Fibroblast of skin of scalp (primary cell): ENCODE results near the gene SAYSD1. TPM values are rescaled to one million over a fixed set of nuclear protein-coding genes. Genes with fewer than 3 reads are reported as not detected.
"Not testable (repeated sequence)": the region's sequence is repeated elsewhere in the genome, so short reads cannot be mapped to it uniquely, and the experiment has no call there.

Source experiments
- DNase-seq: peaks from one replicate; pipeline ENCODE4 v3.0.0-alpha.2; 2013
- polyA plus RNA-seq, 2 experiments: library from polyadenylated mRNA; unstranded; fragments of 120-200 nt; gene quantifications; one replicate each; pipeline ENCODE4 v1.2.1, GENCODE V29; 2013; ENCODE audit not compliant: insufficient read length in 2 of 2

Gene SAYSD1
- 12.9 TPM for polyA plus RNA-seq (2013, experiment 1 of 2; ENCODE audit: insufficient read length)
- polyA plus RNA-seq (2013, experiment 2 of 2; ENCODE audit: insufficient read length), result 13.6 TPM

- DNase-seq, result peak; percentile 93
Measured at GRCh38 chr6:39114704-39115599, at the start of gene SAYSD1. Gene SAYSD1, minus strand, starts transcription at chr6:39115186. Its CDS starts 97 bp downstream, at chr6:39115089.

DNA sequence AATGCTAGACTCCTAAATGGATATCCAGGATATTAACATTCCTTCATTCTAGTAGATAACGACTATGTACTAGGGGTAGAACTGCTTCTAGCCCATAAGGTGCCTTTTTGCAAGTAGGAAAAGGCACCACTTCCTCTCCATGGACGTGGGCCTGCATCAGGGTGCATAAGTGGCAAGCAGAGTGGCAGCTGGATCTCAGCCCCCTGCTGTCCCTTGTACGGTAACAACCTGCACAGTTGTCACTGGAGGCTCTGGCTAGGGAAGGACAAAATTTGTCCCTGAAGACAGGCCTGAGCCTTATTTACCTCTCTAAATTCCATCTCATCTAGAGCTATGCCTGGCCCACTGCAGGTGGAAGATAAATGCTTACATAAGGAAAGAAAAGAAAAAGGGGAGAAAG is 42.5 kb upstream of the SAYSD1 start:
- no peak for DNase-seq

DNA sequence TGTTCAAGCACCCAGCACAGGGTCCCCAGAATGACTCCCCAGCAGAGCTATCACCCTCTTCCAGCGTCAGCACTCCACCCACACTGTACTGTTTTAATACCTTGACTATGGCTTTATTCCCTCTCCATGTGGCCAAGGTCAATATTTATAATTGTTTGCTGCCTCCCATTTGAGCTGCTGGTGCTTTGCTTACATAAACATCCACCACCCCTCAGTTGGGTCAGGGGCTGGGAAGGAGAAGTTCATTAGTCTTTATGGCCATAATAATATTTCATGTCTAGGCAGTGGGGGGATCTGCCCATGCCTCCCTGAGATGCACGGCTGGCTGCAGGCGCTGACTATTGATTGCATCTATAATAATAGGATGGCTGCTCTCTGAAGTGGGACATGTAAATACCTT is 41.8 kb upstream of the SAYSD1 start:
- DNase-seq, result no peak

- no peak for DNase-seq
Measured at GRCh38 chr6:39154705-39155104, 39.7 kb upstream of the SAYSD1 start.

GRCh38 chr6:39153766-39154397 is 38.9 kb upstream of the SAYSD1 start:
- DNase-seq, result no peak

DNA sequence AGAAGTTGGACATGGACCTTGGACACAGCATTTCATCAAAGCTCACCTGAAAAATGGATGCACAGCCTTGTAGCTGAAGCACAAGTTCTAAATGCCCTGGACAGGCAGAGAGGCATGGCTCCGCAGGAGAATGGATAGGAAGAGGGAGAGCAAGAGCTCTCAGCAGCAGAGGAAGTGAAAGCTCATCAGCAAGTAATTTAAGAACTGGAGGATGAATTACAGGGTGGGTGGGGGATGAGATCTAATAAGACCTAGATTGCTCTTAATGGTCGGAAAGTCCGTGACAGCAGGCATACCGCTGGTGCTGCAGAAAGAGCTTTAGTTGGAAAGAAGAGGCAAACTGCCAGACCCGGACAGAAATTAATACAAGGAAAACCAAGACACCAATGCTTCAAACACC is 37.3 kb upstream of the SAYSD1 start:
- no peak for DNase-seq

- DNase-seq, result no peak
Measured at GRCh38 chr6:39151211-39151610, 36.2 kb upstream of the SAYSD1 start.

- DNase-seq, result no peak
Measured at GRCh38 chr6:39144481-39145173, 29.6 kb upstream of the SAYSD1 start.

GRCh38 chr6:39143238-39143930 is 28.4 kb upstream of the SAYSD1 start:
- DNase-seq, result no peak

GRCh38 chr6:39140556-39141167 is 25.7 kb upstream of the SAYSD1 start:
- DNase-seq, result no peak

DNA sequence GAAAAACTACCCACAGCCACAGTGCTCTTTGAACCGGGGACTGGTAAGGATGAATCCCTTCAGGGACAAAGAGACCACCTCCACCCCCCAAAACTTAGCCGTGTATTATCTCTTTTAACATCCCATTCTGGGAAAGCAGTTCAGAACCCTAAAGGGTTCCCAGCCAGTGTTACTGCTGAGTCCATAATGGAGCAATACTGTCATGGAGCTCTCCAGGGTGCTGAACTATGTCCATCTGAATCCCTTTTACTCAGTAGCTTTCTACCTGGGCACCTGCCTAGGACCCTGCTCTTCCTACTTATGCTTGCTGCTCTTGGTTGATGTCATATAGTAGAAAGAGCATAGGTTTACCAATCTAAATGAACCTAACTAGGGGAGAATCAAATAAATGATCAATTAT is 22.3 kb upstream of the SAYSD1 start:
- DNase-seq, result peak; percentile 46

GRCh38 chr6:39136207-39136606 is 21.2 kb upstream of the SAYSD1 start:
- DNase-seq, result not testable (repeated sequence)

- not testable (repeated sequence) for DNase-seq
Measured at GRCh38 chr6:39134761-39135160, 19.8 kb upstream of the SAYSD1 start.

DNA sequence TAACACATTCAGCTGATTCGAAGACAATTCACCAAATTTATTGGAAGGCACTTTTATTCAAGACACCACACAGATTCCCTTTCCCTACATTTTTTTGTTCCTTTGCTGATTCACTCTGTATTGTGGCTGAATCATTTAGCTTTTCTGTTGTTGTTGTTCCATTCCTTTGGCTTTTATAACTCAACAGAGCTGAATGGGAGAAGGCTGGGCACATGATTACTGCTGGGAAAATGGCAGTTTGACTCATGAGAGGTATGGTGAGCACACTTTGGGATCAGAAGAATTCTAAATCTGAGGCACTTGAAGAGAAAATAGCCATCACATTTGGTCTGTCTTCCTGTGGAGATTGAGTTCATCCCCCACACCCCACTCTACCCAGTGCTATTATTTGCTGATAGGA is 15.7 kb upstream of the SAYSD1 start:
- no peak for DNase-seq

- DNase-seq, result no peak
Measured at GRCh38 chr6:39128832-39129231, 13.8 kb upstream of the SAYSD1 start.

DNA sequence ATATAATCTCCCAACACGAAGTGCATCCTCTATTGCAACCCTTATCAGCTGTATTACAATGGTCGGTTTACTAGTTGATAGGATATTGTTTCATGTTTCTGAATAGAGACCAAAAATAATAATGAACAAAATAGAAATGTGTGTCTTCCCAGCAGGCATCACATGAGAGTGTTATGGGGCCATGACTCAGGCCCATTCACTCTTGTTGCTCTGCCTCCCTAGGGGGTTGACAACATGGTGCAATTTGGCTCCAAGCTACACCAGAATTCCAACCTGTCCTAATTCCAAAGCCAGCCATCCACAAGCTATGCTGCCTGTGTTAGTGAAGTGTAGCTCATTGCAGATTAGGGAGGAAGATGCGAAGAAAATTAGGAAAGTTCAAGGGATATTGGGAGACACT is 13.1 kb upstream of the SAYSD1 start:
- peak; percentile 2 for DNase-seq

DNA sequence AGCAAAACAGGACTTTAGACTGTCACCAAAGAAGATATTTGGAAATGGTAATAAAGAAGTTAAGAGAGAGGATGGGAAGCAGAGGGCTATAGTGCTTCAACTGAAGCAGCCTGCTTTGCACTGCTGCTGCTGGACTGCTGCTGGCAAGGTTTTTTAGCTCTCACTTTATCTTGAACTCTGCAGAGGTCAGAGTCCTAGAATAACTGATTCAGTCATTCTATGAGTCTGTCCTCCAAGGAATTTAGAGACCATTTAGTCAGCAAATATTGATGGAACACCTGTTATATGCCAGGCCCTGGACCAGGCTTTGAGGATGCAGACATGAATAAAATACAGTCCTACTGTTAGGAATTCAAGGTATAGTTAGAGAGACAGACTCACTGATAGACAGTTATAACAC is 9.1 kb upstream of the SAYSD1 start:
- no peak for DNase-seq

- DNase-seq, result no peak
Measured at GRCh38 chr6:39118921-39119320, 3.9 kb upstream of the SAYSD1 start.

DNA sequence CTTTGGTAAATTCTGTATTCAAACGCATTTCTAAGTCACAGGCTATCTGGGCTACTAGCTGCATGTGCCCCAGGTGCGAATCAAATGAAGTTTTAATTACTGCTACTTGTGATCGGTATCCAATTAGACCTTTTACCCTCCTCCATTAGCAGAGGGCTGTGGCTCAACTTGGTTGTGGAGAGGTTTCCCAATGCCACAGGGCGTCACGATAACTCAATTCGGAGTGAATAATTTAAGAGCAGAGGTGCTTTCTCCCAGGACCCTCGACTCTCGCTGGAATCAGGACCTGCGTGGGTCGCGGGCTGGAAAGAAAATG is 640 bp downstream of the SAYSD1 start:
- DNase-seq, result no peak

DNA sequence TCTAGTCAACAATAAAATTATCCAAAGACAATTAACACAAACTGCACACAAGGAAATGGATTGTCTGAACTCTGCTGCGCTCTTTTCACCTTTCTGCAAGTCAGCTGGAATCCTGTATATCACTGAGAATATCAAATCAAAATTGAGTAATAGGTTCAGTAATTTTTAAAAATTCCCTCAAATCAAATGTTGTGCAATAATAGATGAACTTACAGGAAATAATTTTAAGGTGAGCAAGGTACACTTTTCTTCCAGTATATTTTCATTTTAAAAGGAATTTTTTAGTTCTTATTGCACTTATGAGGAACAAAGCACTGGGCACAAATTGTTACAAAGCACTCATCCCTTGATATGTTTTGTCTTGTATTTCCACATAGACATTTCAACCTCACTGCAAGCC is 1.2 kb downstream of the SAYSD1 start:
- DNase-seq, result no peak

DNA sequence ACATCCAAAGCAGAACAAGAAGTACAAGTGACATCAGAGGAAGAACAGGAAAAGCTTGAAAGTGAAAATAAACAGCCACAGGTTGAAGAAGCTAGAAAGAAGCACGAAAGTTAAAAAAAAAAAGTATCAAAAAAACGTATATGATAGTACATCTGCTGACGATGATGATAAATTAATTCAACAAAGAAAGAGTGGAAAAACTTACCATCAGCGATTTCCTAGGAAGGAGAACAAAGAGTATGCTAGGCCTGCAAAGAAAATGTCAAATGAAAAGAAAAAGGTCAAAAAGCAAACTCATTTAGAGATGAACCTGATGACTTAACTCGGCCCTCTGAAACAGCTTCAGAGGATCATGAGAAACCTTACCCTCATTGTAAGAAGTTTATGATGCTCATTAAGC is 3.7 kb downstream of the SAYSD1 start:
- no peak for DNase-seq
